ENCODE measurements around the gene FAM53A.

Gene FAM53A

DNA sequence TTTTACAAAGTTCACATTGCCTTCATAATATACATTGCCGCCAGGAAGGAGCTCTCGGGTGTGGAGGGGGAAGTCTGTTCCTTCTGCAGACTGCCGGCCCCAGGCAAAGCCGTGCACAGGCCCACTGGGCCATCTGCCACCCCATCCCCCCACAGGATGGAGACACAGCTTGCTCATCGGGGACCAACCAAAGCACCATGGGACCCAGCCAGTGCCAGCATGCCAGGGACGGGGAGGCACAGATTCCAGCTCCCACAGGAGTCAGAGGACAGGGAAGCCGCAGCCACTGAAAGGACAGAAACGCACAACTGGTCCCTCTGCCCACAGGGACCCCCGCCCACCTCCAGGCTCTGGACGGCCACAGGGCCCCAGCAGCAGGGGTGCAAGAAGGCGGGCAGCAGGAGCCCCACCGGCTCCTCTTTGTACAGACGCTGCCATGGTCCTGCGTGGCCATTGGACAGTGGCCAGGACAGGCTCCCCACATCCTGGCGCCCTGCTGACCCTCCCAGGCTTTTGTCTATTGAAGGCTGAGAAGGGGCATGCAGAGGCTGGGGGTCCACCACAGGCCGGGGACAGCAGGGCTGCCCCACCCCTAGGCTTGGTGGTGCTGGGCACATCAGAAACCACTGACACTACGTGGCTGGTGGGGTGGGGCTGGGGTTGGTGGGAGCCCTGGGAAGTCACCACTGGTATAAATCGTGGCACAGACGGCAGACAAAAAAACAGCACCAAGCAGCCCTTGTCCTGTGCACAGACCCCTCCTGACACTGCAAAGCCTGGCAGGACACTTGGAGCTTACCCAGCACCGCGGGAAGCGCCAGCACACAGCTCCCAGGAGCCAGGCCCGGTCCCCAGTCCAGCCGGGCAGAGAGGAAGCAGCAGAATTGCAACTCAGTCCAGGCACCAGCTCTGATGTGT lies 89.0 kb downstream of the FAM53A start:
- no peak overlapping the region for H3K4me2 ChIP-seq
- no peaks in the 10 kb centered on the region for H3K79me2 ChIP-seq (ENCODE audit: insufficient read depth, low read depth)
- no peak overlapping the region for H2AFZ ChIP-seq (ENCODE audit: low read depth)
- H3K27ac ChIP-seq: no peak overlapping the region
- H3K4me3 ChIP-seq (IDR thresholded peaks at IDR 0.05; ENCODE audit: insufficient read depth, low read depth, low read length): no peak overlapping the region
- no peaks in the 10 kb centered on the region; the same call in 1 of the 2 replicates for H3K27me3 ChIP-seq (ENCODE audit: insufficient read depth, low read depth)
- no peak overlapping the region for H3K9ac ChIP-seq
- no peaks in the 10 kb centered on the region for H3K36me3 ChIP-seq (ENCODE audit: insufficient read depth)
- no peaks in the 10 kb centered on the region for H3K4me1 ChIP-seq (ENCODE audit: low read depth, poor library complexity, severe bottlenecking)
- TF ChIP-seq, protein P1, sequence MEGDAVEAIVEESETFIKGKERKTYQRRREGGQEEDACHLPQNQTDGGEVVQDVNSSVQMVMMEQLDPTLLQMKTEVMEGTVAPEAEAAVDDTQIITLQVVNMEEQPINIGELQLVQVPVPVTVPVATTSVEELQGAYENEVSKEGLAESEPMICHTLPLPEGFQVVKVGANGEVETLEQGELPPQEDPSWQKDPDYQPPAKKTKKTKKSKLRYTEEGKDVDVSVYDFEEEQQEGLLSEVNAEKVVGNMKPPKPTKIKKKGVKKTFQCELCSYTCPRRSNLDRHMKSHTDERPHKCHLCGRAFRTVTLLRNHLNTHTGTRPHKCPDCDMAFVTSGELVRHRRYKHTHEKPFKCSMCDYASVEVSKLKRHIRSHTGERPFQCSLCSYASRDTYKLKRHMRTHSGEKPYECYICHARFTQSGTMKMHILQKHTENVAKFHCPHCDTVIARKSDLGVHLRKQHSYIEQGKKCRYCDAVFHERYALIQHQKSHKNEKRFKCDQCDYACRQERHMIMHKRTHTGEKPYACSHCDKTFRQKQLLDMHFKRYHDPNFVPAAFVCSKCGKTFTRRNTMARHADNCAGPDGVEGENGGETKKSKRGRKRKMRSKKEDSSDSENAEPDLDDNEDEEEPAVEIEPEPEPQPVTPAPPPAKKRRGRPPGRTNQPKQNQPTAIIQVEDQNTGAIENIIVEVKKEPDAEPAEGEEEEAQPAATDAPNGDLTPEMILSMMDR (conservative IDR thresholded peaks at IDR 0.05; ENCODE audit: low read depth, low read length): no peak
- H4K20me1 ChIP-seq (ENCODE audit: insufficient read depth): no peaks in the 10 kb centered on the region

DNA sequence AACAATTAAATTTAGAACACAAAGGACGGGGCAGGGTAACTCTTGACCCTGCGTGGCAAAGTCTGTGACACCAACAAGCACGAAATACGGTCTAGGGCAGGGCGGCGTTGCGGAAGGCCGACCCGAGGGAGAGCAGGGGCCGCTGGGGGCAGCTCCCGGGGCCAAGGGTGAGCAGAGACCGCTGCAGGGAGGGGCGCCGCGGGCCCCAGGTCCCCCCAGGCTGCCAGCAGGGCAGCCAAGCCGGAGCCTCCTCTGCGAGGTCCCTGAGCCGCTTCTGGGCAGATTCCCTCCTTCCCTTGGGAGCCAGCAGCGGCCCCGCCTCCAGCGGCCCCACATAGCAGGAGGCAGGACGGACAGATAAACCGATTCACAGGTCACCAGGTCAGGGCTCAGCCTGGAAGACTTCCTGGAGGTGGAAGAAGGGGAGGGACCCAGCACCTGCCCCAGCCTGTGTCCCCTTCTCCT lies 90.2 kb downstream of the FAM53A start:
- TF ChIP-seq, protein P1 (conservative IDR thresholded peaks at IDR 0.05; ENCODE audit: low read depth, low read length): no peak
- H3K4me1 ChIP-seq (ENCODE audit: low read depth, poor library complexity, severe bottlenecking): no peaks in the 10 kb centered on the region
- no peaks in the 10 kb centered on the region for H3K36me3 ChIP-seq (ENCODE audit: insufficient read depth)
- H2AFZ ChIP-seq (ENCODE audit: low read depth): no peak overlapping the region
- H4K20me1 ChIP-seq (ENCODE audit: insufficient read depth): no peaks in the 10 kb centered on the region
- H3K4me3 ChIP-seq (IDR thresholded peaks at IDR 0.05; ENCODE audit: insufficient read depth, low read depth, low read length): no peak overlapping the region
- H3K4me2 ChIP-seq: no peak overlapping the region
- H3K9ac ChIP-seq: no peak overlapping the region
- H3K27me3 ChIP-seq (ENCODE audit: insufficient read depth, low read depth): peaks cover 6% of the 10 kb centered on the region; the same call in 1 of the 2 replicates
- H3K79me2 ChIP-seq (ENCODE audit: insufficient read depth, low read depth): no peaks in the 10 kb centered on the region
- no peak overlapping the region for H3K27ac ChIP-seq

DNA sequence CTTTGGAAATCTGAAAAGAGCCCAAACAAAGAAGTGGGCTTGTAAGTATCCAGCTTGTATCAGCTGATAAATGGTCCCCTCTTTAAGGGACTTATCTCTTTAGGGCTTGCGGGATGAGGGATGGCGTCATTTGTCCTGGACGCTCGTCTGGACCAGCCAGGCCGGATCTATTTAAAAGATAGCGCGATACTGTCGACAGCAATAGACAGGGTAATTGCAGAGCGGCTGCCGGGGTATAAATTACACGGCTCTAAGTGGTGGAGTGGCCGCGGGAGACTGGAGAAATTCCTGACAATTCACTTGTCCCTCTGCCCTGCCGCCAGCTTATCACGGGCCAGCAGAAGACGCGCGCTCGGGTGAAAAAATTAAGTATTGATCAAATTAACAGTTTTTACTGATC lies 90.7 kb downstream of the FAM53A start:
- no peak overlapping the region for H3K4me2 ChIP-seq
- no peak overlapping the region for H3K4me3 ChIP-seq (IDR thresholded peaks at IDR 0.05; ENCODE audit: insufficient read depth, low read depth, low read length)
- H3K27ac ChIP-seq: no peak overlapping the region
- no peak overlapping the region for H3K9ac ChIP-seq
- no peaks in the 10 kb centered on the region for H4K20me1 ChIP-seq (ENCODE audit: insufficient read depth)
- H3K4me1 ChIP-seq (ENCODE audit: low read depth, poor library complexity, severe bottlenecking): no peaks in the 10 kb centered on the region
- H3K36me3 ChIP-seq (ENCODE audit: insufficient read depth): no peaks in the 10 kb centered on the region
- H2AFZ ChIP-seq (ENCODE audit: low read depth): no peak overlapping the region
- TF ChIP-seq, protein P1 (conservative IDR thresholded peaks at IDR 0.05; ENCODE audit: low read depth, low read length): no peak
- H3K79me2 ChIP-seq (ENCODE audit: insufficient read depth, low read depth): no peaks in the 10 kb centered on the region
- H3K27me3 ChIP-seq (ENCODE audit: insufficient read depth, low read depth): peaks cover 10% of the 10 kb centered on the region; the same call in 1 of the 2 replicates

DNA sequence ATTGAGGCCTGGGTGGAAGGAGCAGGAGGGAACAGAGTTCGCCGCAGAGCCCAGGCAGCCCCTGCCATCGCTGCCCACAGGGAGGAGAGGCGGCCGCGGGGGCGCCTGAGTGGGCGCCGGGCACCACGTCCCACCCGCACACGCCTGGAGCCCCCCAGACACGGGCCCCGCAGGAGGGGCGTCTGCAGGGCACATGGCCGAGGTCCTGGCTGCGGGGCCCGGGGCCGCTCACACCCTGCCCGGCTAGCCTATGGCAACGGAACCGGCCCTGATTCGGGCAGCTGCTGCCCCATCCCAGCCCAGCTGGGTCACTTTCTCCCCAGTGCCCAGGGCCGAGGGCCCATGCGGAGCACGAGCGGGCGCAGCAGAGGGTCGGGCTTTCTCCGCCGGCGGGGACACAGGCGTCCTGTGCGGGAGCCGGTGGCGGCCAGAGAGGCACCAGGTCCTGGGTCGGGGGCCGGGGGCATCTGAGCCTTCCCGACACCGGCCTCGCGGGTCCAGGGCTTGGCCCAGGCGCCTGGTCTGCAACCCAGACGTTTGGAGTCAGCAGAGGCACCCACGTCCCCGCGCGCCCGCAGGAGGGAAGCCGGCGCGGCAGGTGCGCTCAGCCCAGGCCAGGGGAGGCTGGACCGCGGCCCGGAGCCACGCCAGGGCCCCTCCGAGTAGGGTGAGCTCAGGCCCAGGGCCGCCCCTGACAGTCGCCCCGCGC lies 91.2 kb downstream of the FAM53A start:
- no peak overlapping the region for H3K9ac ChIP-seq
- no peak overlapping the region for H3K27ac ChIP-seq
- no peaks in the 10 kb centered on the region for H4K20me1 ChIP-seq (ENCODE audit: insufficient read depth)
- H3K36me3 ChIP-seq (ENCODE audit: insufficient read depth): no peaks in the 10 kb centered on the region
- TF ChIP-seq, protein P1 (conservative IDR thresholded peaks at IDR 0.05; ENCODE audit: low read depth, low read length): no peak
- peaks cover 12% of the 10 kb centered on the region; the same call in 1 of the 2 replicates for H3K27me3 ChIP-seq (ENCODE audit: insufficient read depth, low read depth)
- H3K4me1 ChIP-seq (ENCODE audit: low read depth, poor library complexity, severe bottlenecking): no peaks in the 10 kb centered on the region
- H3K4me2 ChIP-seq: no peak overlapping the region
- no peaks in the 10 kb centered on the region for H3K79me2 ChIP-seq (ENCODE audit: insufficient read depth, low read depth)
- no peak overlapping the region for H3K4me3 ChIP-seq (IDR thresholded peaks at IDR 0.05; ENCODE audit: insufficient read depth, low read depth, low read length)
- no peak overlapping the region for H2AFZ ChIP-seq (ENCODE audit: low read depth)

Data from KMS-11 (cell line).